ENCODE data around the gene EEF1A2. TPM values are rescaled to one million over a fixed set of nuclear protein-coding genes. Genes with fewer than 3 reads are reported as not detected.

Gene EEF1A2
- polyA plus RNA-seq, 4 donors, result 0.56 to 3.8 (median 1.4) TPM

DNA sequence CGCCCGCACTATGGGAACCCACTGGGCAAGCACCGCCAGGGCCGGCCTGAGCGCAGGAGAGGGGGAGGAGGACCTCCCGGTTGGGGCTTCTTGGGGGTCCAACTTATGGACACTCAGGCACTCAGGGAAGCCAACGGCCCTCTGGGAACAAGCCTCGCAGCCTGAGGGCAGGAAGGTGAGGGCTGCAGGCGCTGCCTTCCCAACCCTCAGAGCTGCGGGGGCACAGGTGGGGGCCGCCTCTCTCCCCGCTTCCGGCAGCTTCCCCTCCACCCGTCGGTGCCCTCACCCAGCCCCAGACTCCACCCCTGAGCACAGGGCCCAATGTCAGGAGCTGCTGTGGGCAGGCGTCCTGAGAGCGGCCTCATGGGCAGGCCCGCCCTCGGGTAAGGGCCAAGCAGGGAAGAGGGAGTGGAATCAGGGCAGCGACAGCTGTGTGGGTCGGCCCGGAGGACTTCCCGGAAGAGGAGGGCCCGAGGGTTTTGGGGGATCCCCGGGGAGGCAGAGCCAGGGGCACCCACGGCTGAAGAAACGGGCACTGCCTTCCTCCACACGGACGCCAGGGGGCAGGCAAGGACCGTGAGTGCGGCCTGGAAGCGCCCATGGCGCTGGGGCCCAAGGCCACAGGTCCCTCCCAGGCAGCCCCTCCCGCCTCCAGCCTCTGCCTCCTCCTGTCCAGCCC lies 38.8 kb upstream of the EEF1A2 start:
- DNase-seq (ENCODE audit: low read depth in 4 of 4, low spot score in 3 of 4), result peak; percentile 64 to 78 (median 68)

GRCh38 chr20:63536997-63537524 lies 38.2 kb upstream of the EEF1A2 start, which contains the start of gene PTK6:
PTK6 (minus strand) TSS chr20:63537376; CDS start chr20:63537314, 62 bp downstream.
- no peak for DNase-seq (ENCODE audit: low read depth in 4 of 4, low spot score in 3 of 4)

- DNase-seq (ENCODE audit: low read depth in 4 of 4, low spot score in 3 of 4), result no peak
Observed at GRCh38 chr20:63536241-63536977, 37.5 kb upstream of the EEF1A2 start.

GRCh38 chr20:63534831-63535651 lies 36.2 kb upstream of the EEF1A2 start:
- no peak for DNase-seq (ENCODE audit: low read depth in 4 of 4, low spot score in 3 of 4)

- no peak for DNase-seq (ENCODE audit: low read depth in 4 of 4, low spot score in 3 of 4)
Observed at GRCh38 chr20:63534427-63534830, 35.5 kb upstream of the EEF1A2 start.

DNA sequence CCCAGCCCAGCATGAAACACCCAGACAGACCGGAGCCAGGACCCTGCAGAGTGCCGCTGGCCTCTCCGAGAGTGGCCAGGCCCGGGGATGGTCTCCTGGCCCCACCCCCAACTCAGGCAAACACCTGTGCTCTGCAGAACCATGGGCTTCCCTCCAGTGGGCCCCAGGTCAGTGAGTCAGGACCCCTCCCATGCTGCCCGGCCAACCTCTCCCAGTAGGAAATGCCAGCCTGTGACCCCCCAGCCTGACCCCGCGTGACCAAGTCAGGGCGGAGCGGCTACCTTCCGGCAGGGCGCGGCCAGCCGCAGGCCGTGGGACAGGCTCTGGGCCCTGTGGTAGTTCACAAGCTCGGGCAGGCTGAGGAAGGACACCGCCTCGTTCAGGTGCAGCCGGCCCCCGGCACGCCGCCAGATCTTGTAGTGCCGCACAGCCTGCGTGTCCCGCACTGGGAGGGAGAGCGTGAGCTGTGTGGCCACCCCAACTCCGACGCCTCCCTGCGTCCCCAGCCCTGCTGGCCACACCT lies 35.0 kb upstream of the EEF1A2 start:
- no peak for DNase-seq (ENCODE audit: low read depth in 4 of 4, low spot score in 3 of 4)

GRCh38 chr20:63533388-63533787 lies 34.5 kb upstream of the EEF1A2 start:
- no peak for DNase-seq (ENCODE audit: low read depth in 4 of 4, low spot score in 3 of 4)

DNA sequence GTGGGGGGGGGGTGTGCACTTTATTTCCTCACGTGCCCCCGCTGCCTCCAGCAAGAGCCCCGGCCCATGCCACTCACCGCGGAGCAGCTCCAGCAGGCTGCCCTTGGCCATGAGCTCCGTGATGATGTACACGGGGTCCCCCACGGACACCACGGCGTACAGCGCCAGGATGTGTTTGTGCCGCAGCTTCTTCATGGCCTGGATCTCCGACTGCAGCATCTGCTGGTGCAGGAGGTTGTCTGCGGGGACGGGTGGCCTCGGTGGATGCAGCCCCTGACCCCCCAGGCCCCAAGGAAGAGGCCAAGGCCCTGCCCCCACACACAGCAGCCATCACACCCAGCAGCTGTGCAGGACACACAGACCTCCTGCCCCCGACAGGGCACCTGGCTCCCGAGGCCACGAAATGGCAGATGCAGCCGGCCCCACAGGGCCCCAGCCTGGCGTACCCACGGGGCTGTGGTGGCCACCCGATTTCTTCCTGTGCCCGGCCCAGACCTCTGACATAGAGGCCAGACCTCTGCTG lies 33.6 kb upstream of the EEF1A2 start:
- DNase-seq (ENCODE audit: low read depth in 4 of 4, low spot score in 3 of 4), result no peak

- no peak for DNase-seq (ENCODE audit: low read depth in 4 of 4, low spot score in 3 of 4)
Observed at GRCh38 chr20:63531686-63532448, 33.0 kb upstream of the EEF1A2 start.

GRCh38 chr20:63530788-63531160 lies 31.9 kb upstream of the EEF1A2 start:
- DNase-seq (ENCODE audit: low read depth in 4 of 4, low spot score in 3 of 4), result no peak

DNA sequence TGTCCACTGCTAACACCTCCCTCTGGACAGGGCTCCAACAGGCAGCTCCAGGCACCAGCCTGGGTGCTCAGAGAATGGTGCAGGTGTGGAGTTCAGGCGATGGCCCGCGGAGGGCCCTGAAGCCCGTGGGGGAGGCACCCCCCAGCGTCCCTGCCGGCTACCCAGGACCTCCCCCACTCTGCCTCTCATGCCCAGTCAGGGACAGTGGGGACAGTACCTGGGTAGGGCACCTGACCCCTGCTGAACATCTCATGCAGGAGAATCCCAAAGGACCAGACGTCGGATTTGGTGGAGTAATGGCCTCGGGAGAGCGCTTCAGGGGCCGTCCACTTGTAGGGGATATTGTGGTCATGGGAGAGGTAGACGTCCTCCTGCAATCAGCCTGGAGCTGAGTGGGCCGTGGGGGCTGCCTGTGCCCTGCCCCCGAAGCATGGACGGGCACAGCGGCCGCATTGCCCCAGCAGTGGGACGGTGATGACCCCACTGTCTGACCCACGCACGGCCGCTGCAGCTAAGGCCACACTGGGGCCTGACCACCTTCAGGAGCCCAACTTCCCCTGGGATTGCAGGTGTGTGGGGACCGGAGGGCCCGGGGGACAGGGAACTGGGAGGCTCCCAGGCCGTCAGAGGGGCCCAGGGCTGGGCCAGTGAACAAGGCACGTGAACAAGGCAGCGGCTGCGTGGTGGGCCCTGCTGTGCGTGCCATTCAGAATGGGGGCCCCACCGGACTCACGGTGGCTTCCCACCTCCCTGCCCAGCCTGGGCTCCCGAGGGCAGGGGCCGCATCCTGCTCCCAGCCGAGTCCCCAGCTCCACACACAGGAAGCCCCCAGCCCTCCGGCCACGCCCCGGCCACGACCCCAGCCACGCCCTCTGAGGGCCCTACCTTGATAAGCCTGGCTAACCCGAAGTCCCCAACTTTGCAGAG lies 31.2 kb upstream of the EEF1A2 start:
- no peak for DNase-seq (ENCODE audit: low read depth in 4 of 4, low spot score in 3 of 4)

DNA sequence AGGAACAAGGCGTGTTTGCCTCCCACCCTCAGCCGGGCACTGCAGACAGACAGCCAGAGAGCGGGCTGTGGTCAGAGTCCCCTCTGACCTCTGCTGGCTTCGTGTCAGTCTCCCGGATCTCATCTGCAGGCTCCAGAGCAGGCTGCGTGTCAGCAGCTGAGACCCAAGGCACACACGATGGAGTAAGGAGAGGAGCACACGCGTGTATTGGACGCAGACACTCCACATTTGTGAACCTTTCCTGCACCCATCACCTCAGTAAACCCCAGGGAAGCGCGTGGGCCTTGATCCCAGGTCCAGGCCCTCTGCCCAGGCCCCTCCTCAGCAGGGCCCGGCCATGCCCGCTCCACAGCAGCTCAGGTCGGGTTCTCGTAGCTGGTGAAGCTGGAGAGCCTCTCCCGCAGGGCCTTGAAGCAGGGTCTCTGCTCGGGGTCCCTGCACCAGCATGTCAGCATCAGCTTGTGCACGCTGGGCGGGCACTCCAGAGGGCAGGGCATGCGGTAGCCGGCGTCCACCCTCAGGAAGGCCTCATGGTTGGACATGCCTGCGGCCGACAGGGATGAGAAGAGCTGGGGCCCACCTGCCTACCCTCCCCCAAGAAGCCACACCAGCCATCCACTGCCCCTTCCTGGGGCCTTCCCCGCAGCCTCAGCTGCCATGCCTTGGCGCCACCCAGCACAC lies 30.4 kb upstream of the EEF1A2 start:
- DNase-seq (ENCODE audit: low read depth in 4 of 4, low spot score in 3 of 4), result no peak

DNA sequence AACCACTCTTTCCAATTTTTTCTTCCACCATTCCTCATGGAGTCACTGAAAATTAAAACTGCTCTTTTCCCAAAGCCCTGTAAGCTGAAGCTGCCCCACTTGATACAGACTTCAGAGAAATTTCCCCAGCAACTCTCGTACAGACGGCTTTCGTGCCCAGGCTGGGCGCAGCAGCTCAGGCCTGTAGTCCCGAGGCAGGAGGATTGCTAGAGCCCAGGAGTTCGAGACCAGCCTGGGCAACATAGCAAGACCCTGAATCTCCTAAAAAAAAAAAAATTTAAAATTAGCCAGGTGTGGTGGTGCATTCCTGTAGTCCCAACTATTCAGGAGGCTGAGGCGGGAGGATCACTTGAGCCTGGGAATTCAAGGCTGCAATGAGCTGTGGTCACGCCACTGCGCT lies 28.3 kb upstream of the EEF1A2 start:
- no peak for DNase-seq (ENCODE audit: low read depth in 4 of 4, low spot score in 3 of 4)

DNA sequence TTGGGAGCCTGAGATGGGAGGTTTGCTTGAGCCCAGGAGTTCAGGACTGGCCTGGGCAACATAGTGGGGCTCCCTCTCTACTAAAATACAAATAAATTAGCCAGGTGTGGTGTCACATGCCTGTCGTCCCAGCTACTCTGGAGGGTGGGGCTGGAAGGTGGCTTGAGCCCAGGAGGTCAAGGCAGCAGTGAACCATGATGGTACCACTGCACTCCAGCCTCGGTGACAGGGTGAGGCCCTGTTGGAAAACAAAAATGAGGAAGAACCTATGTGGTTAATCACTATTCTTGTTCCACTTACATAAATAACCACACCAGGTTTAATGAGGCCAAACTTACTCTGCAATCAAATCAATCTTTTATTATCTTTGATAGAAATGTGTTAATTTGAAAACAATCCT lies 27.1 kb upstream of the EEF1A2 start:
- no peak for DNase-seq (ENCODE audit: low read depth in 4 of 4, low spot score in 3 of 4)

DNA sequence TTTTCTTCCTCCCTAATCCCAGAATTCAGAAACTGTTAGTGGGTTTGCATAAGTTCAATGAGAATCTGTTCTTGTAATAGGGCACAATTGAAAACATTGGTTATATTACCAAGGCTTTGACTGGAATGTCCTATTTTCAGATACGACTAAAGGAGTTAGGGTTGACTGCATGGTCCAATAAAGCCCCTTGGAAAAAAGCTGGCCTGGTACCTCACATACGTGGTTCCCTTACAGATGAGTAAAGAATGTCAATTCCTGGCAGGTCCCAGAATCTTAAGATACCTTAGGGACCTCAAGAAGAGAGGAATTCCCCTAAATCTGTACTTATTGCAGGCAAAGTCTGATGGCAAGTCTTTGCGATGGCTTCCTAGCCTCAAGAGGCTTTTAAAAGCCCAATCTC lies 26.3 kb upstream of the EEF1A2 start:
- no peak for DNase-seq (ENCODE audit: low read depth in 4 of 4, low spot score in 3 of 4)

DNA sequence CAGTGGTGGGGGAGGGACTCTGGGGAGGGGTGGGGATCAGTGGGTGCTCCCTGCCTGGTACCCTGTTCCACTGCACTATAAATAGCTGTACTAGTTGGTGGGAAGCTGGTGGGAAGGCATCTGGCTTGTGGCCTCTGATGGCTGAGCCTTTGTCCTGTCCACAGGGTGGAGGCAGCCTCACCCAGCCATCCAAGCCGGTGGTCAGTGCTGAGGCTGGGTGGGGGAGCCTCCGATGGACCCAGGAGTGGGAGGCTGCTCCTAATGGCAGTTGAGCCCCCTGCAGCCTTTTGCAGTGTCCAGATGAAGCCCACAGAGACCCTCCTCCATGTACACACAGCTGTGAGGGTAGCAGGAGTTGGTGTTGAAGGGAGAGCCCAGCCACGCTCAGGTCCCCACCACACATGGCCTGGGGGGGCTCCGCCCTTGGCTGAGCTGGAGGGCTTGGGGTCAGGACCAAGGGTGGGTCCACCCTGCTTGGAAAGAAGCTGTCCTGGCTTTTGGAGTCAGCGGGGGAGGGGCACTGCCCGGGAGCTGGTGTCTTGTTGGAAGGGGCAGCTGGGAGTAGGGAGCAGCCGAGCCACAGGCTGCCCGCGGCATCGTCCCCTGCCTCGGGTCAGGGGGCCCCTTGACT lies 24.2 kb upstream of the EEF1A2 start:
- no peak for DNase-seq (ENCODE audit: low read depth in 4 of 4, low spot score in 3 of 4)

- no peak for DNase-seq (ENCODE audit: low read depth in 4 of 4, low spot score in 3 of 4)
Observed at GRCh38 chr20:63522091-63522868, 23.4 kb upstream of the EEF1A2 start.

Data from right renal pelvis (tissue), 4 donors.